HG03469 (cell line): ENCODE data around the gene ADGRV1.

Experiments
- ATAC-seq: cut with Tn5 transposase; IDR thresholded peaks from one replicate; pipeline ENCODE4 v1.9.1; 2021; ENCODE audit warnings: mild to moderate bottlenecking, moderate library complexity, moderate number of reproducible peaks; ENCODE audit not compliant: unreplicated experiment

Gene ADGRV1

GRCh38 chr5:90861843-90862586 is 303.4 kb downstream of the ADGRV1 start:
- no peak for ATAC-seq

DNA sequence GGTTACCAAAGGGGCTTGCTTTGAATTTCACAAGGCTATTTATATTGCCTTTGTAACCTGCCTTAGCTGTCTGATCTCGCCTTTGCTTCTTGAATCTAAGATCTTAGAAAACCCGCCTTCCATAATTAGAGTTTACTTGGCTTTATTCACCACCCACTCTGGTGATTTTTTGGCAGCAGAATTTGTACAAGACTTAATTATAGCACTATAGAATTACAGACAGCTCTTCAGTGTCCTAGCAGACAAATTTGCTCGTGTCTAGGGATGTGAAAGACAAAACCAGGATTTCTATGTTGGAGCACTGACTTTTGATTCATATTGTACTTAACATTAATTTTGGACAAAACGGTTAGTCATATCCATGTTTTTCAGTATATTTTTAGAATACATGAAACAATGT is 306.6 kb downstream of the ADGRV1 start:
- no peak for ATAC-seq

DNA sequence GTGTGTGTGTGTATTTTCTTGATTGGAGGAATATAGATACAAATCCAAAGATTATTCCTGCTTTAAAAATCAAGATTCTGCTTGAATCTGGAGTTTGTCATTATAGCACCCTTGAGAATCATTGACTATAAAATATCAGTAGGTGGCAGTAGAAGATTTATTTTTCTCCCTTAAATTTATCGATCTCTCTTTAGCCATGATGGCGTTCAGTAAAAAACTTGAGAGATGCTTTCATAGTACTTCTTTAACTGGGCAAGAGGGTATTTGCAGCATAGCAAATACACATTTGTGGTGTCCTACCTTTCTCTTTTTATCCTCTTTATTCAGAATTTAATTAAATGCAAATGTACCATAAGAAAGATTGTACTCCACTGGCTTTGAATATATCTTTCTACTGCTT is 307.7 kb downstream of the ADGRV1 start:
- ATAC-seq = peak; percentile 67

GRCh38 chr5:90866915-90867731 is 308.5 kb downstream of the ADGRV1 start:
- no peak for ATAC-seq

GRCh38 chr5:90868799-90869198 is 310.2 kb downstream of the ADGRV1 start:
- no peak for ATAC-seq

DNA sequence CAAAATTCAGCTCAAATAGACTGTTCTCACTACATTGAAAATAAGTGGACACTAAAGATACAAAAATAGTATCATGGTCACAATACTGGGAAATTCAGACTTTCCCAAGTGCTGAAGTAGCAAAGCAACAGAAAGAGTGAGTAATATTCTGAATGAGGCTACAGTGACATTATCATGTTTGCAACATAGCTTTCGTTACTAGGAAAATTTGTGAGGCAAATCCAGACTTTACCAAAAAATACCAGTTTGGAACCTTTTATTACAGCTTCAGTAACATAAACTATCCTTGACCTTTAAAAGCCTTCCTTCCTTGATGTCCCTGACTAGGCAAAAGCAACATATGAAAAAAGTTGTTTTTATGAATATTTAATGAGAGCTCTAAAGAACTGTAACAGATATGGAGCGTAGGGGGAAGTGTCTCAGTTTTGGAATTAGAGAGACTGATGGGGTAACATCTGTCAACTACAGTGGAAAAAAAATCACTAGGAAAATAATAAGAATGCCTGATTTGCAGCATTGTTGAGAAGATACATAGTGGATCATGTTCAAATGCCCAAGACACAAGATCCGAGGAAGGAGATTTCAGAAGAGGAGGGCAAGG is 312.9 kb downstream of the ADGRV1 start:
- no peak for ATAC-seq

DNA sequence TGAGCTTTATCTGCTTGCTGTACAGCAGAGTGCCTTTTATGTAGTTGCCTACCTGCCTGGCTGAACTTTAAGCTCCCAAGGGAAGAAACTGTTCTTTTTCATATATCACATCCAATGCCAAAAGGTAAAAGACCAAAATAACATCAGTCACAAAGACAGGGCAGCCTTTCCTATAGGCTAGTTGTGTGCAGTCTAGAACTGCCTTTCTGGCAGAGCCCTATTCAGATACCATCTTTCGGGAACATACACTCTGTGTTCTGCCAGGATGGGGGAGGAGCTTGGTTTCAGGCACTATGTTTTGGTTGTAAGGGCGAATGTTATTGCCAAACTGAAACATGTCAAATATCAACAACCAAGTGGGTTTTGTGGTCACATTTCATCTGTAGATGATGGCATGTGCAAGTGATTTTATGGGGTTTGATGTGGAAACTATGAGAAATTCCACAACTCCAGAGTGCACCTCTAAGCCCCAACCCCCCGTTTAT is 314.5 kb downstream of the ADGRV1 start:
- ATAC-seq = no peak

DNA sequence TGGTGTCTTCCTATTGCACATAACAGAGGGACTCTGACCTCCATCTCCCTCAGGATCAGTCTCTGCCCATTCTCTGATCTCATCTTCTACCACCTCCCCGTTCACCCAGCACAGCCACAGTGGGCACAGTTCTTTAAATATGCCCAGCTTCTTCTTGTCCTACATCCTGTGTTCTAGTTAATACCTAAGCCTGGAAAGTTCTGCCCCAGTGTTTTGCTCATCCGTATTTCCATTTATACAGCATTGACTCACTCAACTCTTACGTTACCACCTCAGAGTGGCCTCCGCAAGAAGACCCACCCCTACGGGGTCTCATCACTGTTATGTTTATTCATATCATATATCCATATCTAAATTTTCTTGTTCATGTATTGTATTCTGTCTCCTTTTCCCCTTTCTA is 315.5 kb downstream of the ADGRV1 start:
- ATAC-seq = no peak

GRCh38 chr5:90875456-90875855 is 316.9 kb downstream of the ADGRV1 start:
- no peak for ATAC-seq

DNA sequence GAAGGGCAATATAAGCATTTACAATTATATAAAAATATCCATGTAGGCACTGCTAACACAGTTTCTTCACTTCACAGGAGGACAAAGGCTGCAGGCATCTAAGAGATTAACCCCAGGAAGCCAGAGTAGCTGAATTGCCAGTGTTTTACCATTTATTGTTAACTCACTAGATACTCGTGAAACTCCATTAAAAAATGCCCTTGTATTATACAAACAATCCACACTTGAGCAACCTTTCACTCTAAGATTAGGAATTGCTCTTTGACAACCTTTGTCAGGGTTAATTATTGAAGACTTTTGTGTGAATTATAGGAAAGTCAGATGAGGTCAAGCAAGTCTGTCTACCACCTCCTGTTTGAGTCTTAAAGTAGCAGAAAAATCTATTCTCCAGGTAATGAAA is 317.8 kb downstream of the ADGRV1 start:
- no peak for ATAC-seq

DNA sequence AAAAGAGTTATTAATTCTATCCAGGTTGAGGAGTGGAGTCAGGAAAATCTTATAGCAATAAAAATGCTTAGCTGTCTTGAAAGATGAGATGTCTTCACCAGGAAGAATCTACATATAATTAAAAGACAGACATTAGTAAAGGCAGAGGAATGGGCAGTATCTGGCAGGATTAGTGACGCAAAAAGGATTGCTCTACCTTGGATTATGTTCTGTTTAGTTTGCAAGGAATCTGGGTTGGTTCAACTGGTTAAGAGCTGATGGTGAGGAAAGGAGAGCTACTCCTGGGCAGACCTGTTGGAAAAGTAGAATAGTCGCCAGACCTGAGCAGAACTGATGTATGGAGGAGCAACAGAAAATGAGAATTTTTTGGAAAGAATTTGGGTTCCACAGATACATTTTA is 318.5 kb downstream of the ADGRV1 start:
- ATAC-seq = no peak

DNA sequence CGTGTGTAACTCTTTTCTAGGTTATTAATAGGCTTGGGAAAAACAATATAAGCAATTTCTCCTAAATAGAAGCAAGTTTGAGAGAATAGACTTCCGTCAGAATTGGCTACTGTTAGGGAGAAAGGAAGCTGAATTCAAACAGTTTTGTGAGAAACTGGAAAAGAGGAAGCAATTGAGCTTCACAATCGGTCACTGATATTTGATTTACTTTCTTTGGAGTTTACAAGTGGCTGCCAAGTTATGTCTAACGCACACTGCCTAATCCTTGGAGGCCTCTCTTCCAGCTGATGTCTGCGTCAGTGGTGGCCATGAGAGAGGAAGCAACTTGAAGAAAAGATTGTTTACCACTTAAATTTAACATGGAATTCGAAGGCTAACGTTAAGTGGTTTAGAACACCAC is 319.5 kb downstream of the ADGRV1 start:
- ATAC-seq = no peak

DNA sequence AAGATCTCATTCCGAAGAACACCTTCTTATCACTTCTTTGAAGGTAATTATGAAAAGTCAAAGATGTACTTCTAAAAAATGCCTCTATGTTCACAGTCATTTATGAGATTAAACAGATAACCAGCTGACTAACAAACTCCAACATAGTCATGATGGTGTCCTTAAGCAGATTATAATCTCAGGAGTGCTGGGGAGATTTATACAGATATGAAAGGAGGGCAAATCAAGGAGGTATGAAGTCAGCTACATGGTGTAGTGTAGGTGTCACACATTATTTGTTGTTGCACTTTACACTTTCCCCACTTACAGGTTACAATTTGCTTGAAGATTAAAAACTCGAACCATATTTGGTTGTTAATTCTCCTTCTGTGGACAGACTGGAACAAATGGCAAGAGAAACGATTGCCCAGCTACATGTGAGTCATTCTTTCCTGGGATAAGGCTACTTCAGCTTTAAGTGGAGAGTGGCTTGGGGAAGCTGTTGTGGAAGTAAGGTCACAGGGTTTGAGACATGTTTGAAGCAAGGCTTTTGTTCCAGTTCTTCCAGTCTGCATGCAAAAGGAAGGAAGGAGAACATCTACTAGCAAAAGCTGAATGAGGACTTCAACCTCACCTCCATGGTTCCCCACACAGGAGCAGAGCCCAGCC is 320.1 kb downstream of the ADGRV1 start:
- ATAC-seq = no peak

DNA sequence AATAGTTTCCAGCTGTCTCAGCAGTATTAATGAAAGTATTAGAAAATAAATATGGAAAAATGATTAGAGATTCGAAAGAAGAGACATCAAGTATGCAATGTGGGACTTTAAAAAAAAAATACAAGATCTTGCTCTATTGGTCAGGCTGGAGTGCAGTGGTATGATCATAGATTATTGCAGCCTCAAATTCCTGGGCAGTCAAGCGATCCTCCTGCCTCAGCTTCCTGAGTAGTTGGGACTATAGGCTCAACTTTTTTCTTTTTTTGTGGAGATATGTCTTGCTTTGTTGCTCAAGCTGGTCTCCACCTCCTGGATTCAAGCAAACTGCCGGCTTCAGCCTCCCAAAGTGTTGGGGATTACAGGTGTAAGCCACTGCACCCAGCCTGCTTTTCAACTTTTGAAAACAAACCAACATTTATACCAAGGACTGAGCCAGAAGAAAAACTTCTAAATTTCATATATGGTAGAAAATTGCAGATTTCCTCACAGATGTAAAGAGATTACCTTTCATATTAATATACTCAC is 323.1 kb downstream of the ADGRV1 start:
- ATAC-seq = no peak

GRCh38 chr5:90882448-90882847 is 323.9 kb downstream of the ADGRV1 start:
- ATAC-seq = no peak

GRCh38 chr5:90885180-90885868 is 326.7 kb downstream of the ADGRV1 start:
- ATAC-seq = no peak

- ATAC-seq = no peak
Observed at GRCh38 chr5:90886381-90886780, 327.8 kb downstream of the ADGRV1 start.

DNA sequence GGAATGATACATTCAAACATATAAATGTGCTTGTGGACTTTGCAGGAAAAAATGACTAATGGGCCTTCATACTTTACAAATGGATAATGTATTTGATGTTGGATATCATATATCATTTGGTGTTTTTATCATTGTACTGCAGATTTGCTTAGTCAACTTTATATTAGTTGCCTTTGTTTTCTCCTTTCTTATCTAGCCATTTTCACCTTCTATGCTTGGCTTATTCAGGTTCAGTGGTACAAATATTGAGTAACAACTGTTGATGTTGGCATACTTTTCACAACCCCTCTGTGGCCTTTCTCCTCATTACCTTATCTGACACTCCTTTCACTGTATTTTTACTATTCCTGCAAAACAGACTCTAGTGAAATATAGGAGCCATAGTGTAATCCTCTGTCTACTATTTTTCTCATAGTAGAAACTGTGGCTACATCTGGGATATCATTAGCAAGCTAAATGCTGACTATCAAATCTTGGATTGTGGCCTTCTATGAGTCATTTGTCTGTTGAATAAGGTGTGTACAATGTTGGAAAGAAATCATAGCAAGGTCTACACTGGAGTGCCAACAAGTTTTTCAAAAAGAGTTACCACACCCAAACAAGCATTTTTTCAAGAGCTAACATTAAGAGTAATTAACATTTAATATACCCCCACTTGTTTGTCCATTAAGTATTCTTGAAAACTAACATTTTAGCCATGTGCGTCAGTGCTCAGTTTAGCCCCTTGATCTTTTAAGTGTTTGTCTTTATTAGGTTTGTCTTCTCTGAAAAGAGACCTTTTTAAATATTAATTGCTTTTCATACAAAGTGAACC is 330.1 kb downstream of the ADGRV1 start:
- ATAC-seq = no peak

- no peak for ATAC-seq
Observed at GRCh38 chr5:90889325-90889600, 330.7 kb downstream of the ADGRV1 start.

GRCh38 chr5:90890180-90890579 is 331.6 kb downstream of the ADGRV1 start:
- no peak for ATAC-seq
